Smooth muscle cell (in vitro differentiated cells): Measurements from ENCODE around the gene NEK11. TPM values are rescaled to one million over a fixed set of nuclear protein-coding genes. Genes with fewer than 3 reads are reported as not detected.

Source experiments
- DNase-seq: peaks from one replicate; lab custom pipeline; 2025; ENCODE audit not compliant: unreplicated experiment; lab: John Stamatoyannopoulos, UW
- H2AFZ ChIP-seq: fragments of 200-600 bp; sonication (generic); 2 replicates; pipeline ENCODE4 v1.6.0; 2016; ENCODE audit warnings: antibody characterized with exemption, low read depth, mild to moderate bottlenecking
- H3F3A ChIP-seq: fragments of 200-600 bp; sonication (generic); 2 replicates; pipeline ENCODE4 v1.6.0; 2017; ENCODE audit warnings: antibody characterized with exemption, low read depth
- H3K27ac ChIP-seq: fragments of 200-600 bp; sonication (generic); 2 replicates; pipeline ENCODE4 v1.5.1; 2016; ENCODE audit warnings: low read depth, mild to moderate bottlenecking
- H3K27me3 ChIP-seq: fragments of 200-600 bp; sonication (generic); 2 replicates; pipeline ENCODE4 v1.6.1; 2016; ENCODE audit warnings: low read depth, mild to moderate bottlenecking
- H3K36me3 ChIP-seq: fragments of 200-600 bp; sonication (generic); 2 replicates; pipeline ENCODE4 v1.5.1; 2016; ENCODE audit warnings: low read depth
- H3K4me1 ChIP-seq: fragments of 200-600 bp; sonication (generic); 2 replicates; pipeline ENCODE4 v1.5.1; 2016; ENCODE audit warnings: low read depth
- H3K4me2 ChIP-seq: fragments of 200-600 bp; sonication (generic); 2 replicates; pipeline ENCODE4 v1.6.0; 2016; ENCODE audit warnings: mild to moderate bottlenecking
- H3K4me3 ChIP-seq: fragments of 200-600 bp; sonication (generic); 2 replicates; pipeline ENCODE4 v1.5.1; 2016; ENCODE audit warnings: mild to moderate bottlenecking
- H3K79me2 ChIP-seq: fragments of 200-600 bp; sonication (generic); 2 replicates; pipeline ENCODE4 v1.6.0; 2016; ENCODE audit warnings: low read depth, mild to moderate bottlenecking
- H3K9ac ChIP-seq: fragments of 200-600 bp; sonication (generic); 2 replicates; pipeline ENCODE4 v1.6.0; 2016; ENCODE audit warnings: low read depth
- H3K9me3 ChIP-seq: fragments of 200-600 bp; sonication (generic); replicated peaks from 2 replicates; pipeline ENCODE4 v1.5.1; 2016; ENCODE audit warnings: low read depth
- H4K20me1 ChIP-seq: fragments of 200-600 bp; sonication (generic); 2 replicates; pipeline ENCODE4 v1.6.0; 2016; ENCODE audit warnings: low read depth
- WGBS: methylation state at CpG from one replicate; pipeline ENCODE4 v1.1.7; 2016; ENCODE audit warnings: low lambda C conversion rate; 5-methylcytosine and 5-hydroxymethylcytosine counted together
- polyA plus RNA-seq: library from polyadenylated mRNA; unstranded; fragments of >200 nt; fragmentation: Nextera tagmentation; extraction: Ambion mirVana; gene quantifications from 2 replicates; pipeline ENCODE4 v1.2.1, GENCODE V29; 2016
- total RNA-seq: library from RNA; depleted of rRNA; stranded (reverse); fragments of >200 nt; gene quantifications from 2 replicates; pipeline ENCODE4 v1.2.3, GENCODE V29; 2014
- TF ChIP-seq, protein P1 (sequence below): fragments of 200-600 bp; sonication (generic); IDR thresholded peaks from 2 replicates; pipeline ENCODE4 v1.5.1; 2017; ENCODE audit warnings: borderline replicate concordance, mild to moderate bottlenecking, antibody characterized with exemption; ENCODE audit not compliant: insufficient read depth, poor library complexity, severe bottlenecking

NEK11 gene
- total and polyA plus RNA-seq, 2 experiments from 2014 or later, result 3.0 to 3.3 TPM

DNA sequence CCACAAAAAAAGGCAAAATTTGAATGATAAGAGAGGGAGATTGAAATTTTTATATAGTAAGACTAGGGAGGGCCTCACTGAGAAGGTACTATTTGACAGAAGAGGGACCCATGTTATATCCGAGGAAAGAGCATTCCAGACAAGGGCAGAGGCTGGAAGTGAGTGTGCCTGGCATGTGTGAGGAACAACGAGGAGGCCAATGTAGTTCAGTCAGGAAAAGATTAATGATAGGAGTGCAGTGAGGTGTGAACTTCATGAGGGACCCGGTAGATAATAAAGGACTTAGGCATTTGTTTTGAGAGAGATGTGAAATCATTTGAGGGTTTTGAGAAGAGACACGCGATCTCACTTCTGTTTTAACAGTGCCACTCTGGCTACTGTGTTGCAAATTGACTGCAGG, 36.4 kb upstream of the NEK11 start:
- Histone ChIP-seq H2AFZ (no peak overlapping the region), H3K4me2 (no peak overlapping the region), H3K4me1 (no peaks in the 10 kb centered on the region), H3K9ac (no peak overlapping the region), H3K27me3 (no peaks in the 10 kb centered on the region), H3K79me2 (peaks cover 3% of the 10 kb centered on the region), H3F3A (no peaks in the 10 kb centered on the region), H3K4me3 (no peak overlapping the region), H3K36me3 (peaks cover 4% of the 10 kb centered on the region), H3K9me3 (no peaks in the 10 kb centered on the region), H4K20me1 (no peaks in the 10 kb centered on the region), H3K27ac (no peak overlapping the region)
- TF ChIP-seq, protein P1, sequence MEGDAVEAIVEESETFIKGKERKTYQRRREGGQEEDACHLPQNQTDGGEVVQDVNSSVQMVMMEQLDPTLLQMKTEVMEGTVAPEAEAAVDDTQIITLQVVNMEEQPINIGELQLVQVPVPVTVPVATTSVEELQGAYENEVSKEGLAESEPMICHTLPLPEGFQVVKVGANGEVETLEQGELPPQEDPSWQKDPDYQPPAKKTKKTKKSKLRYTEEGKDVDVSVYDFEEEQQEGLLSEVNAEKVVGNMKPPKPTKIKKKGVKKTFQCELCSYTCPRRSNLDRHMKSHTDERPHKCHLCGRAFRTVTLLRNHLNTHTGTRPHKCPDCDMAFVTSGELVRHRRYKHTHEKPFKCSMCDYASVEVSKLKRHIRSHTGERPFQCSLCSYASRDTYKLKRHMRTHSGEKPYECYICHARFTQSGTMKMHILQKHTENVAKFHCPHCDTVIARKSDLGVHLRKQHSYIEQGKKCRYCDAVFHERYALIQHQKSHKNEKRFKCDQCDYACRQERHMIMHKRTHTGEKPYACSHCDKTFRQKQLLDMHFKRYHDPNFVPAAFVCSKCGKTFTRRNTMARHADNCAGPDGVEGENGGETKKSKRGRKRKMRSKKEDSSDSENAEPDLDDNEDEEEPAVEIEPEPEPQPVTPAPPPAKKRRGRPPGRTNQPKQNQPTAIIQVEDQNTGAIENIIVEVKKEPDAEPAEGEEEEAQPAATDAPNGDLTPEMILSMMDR, result no peak
- 62% methylated on average over 5 of the region's 5 CpGs for WGBS
- DNase-seq, result no peak

DNA sequence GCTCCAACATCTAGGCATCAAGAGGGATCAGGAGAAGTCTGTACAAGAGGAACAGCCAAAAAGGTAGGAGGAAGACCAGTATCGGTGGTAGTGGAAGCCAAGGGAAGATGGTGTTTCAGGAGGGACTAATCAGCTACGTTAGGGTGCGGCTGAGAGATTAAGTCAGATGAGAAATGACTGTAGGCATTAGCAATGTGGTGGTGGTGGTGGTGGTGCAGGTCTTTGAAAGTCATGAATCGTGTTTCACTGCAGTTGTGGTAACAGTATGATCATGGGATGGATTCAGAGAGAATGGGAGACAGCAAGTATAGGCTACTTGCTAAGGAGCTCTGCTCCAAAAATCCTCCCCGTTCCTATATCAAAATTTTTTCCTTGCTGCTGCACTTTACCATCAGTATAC, 35.6 kb upstream of the NEK11 start:
- H3K27ac ChIP-seq, result no peak overlapping the region
- no peak overlapping the region for H3K9ac ChIP-seq
- no peak overlapping the region for H3K4me3 ChIP-seq
- WGBS, result 93% methylated on average over 5 of the region's 5 CpGs
- no peak overlapping the region for H2AFZ ChIP-seq
- DNase-seq, result no peak
- H4K20me1 ChIP-seq, result no peaks in the 10 kb centered on the region
- no peaks in the 10 kb centered on the region for H3K4me1 ChIP-seq
- peaks cover 4% of the 10 kb centered on the region for H3K36me3 ChIP-seq
- no peaks in the 10 kb centered on the region for H3K9me3 ChIP-seq
- no peak overlapping the region for H3K4me2 ChIP-seq
- TF ChIP-seq, protein P1, result no peak
- no peaks in the 10 kb centered on the region for H3F3A ChIP-seq
- no peaks in the 10 kb centered on the region for H3K27me3 ChIP-seq
- H3K79me2 ChIP-seq, result peaks cover 3% of the 10 kb centered on the region

DNA sequence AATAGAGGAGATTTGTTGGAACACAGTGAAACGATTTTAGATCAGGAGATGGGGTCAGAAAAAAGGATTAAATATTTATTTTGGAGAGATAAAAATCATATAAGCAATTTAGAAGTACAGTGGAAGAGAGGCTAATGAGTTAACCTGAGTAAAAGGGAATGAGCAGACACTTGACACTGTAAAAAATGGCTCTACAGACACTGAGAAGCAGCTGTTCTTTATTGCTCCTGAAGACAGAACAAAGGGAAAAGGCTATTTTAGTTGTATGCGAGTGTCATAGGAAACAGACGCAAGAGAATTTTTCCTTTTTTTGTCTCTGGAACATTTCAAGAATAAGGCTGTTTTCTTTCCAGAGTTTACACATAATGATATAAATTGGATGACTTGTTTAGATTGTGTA, 34.3 kb upstream of the NEK11 start:
- Histone ChIP-seq H3K27me3 (no peaks in the 10 kb centered on the region), H3K9ac (no peak overlapping the region), H2AFZ (no peak overlapping the region), H3K9me3 (no peaks in the 10 kb centered on the region), H4K20me1 (no peaks in the 10 kb centered on the region), H3K4me1 (no peaks in the 10 kb centered on the region), H3K79me2 (no peaks in the 10 kb centered on the region), H3K36me3 (peaks cover 4% of the 10 kb centered on the region), H3K4me3 (no peak overlapping the region), H3K4me2 (no peak overlapping the region), H3K27ac (no peak overlapping the region), H3F3A (no peaks in the 10 kb centered on the region)
- 95% methylated on average over 3 of the region's 3 CpGs for WGBS
- TF ChIP-seq, protein P1, result no peak
- no peak for DNase-seq

DNA sequence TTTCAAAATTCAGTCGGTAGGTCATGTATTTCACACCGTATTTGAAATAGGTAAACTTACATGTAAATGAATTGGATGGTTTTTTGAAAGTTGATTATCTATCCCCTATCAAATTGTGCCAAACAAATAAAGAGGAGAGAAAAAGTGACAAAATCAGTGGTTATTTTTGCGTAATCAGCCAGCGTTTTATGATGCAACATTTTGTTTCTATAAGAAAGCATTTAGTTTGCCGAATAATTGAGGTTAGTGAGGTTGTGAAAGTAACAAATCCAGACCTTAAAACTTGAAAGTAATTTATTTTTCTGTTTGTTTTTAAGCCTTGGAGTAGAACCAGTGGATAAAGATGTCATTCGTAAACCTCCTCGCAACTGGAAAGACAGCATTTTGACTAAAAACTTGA, 29.4 kb upstream of the NEK11 start:
- H2AFZ ChIP-seq, result no peak overlapping the region
- H3K9ac ChIP-seq, result no peak overlapping the region
- TF ChIP-seq, protein P1, result no peak
- 94% methylated on average over 7 of the region's 7 CpGs for WGBS
- H3K36me3 ChIP-seq, result peaks cover 14% of the 10 kb centered on the region
- H3K79me2 ChIP-seq, result no peaks in the 10 kb centered on the region
- H3K4me2 ChIP-seq, result no peak overlapping the region
- H3K27me3 ChIP-seq, result no peaks in the 10 kb centered on the region
- H4K20me1 ChIP-seq, result no peaks in the 10 kb centered on the region
- DNase-seq, result no peak
- H3K9me3 ChIP-seq, result no peaks in the 10 kb centered on the region
- H3K4me1 ChIP-seq, result no peaks in the 10 kb centered on the region
- H3F3A ChIP-seq, result no peaks in the 10 kb centered on the region
- H3K4me3 ChIP-seq, result no peak overlapping the region
- no peak overlapping the region for H3K27ac ChIP-seq
